Caco-2 (cell line): Measurements from ENCODE around the gene ATP8A2. TPM values are rescaled to one million over a fixed set of nuclear protein-coding genes. Genes with fewer than 3 reads are reported as not detected.

Experiments used
- BruUV-seq: library from RNA; stranded (reverse); fragments of 400-500 nt; replicated peaks from 2 replicates; lab custom pipeline; 2021; lab: Mats Ljungman, UMichigan
- CTCF ChIA-PET: fragments of 300-600 bp; sonication (Branson Sonifier 250); formaldehyde crosslinking; loops from one replicate; lab custom pipeline; 2022; ENCODE audit warnings: antibody characterized with exemption; lab: Charles Lee
- POLR2A ChIA-PET: fragments of 300-600 bp; sonication (Branson Sonifier 250); formaldehyde crosslinking; loops from one replicate; lab custom pipeline; 2022; ENCODE audit warnings: antibody characterized with exemption; lab: Charles Lee
- DNase-seq, 2 experiments: peaks; one replicate each; pipeline versions ENCODE4 v3.0.0 to v3.0.0-alpha.2; 2020 to 2022
- H3K27me3 ChIP-seq: replicated peaks from 2 replicates; pipeline ENCODE4 v1.6.0; 2011; ENCODE audit warnings: low read length; ENCODE audit not compliant: control insufficient read depth, insufficient read depth
- H3K36me3 ChIP-seq: 2 replicates; pipeline ENCODE4 v1.5.1; 2011; ENCODE audit warnings: low read length; ENCODE audit not compliant: control insufficient read depth, insufficient read depth
- H3K4me1 ChIP-seq: fragments of 250-450 bp; sonication (Bioruptor Pico); 2 replicates; pipeline ENCODE4 v1.5.1; 2020; ENCODE audit warnings: mild to moderate bottlenecking
- H3K4me3 ChIP-seq: 2 replicates; pipeline ENCODE4 v1.5.1; 2011; ENCODE audit warnings: low read depth, mild to moderate bottlenecking, control low read depth, low read length
- H3K9me3 ChIP-seq: fragments of 250-450 bp; sonication (Bioruptor Pico); 2 replicates; pipeline ENCODE4 v1.5.1; 2020; ENCODE audit warnings: mild to moderate bottlenecking, moderate library complexity
- H3K27ac Mint-ChIP-seq: one replicate; pipeline ENCODE4 v1.8.0; 2022; ENCODE audit warnings: mixed read lengths; ENCODE audit not compliant: unreplicated experiment
- H3K27me3 Mint-ChIP-seq: one replicate; pipeline ENCODE4 v1.8.0; 2022; ENCODE audit warnings: mixed read lengths; ENCODE audit not compliant: insufficient read depth, unreplicated experiment
- H3K36me3 Mint-ChIP-seq: one replicate; pipeline ENCODE4 v1.8.0; 2022; ENCODE audit warnings: mild to moderate bottlenecking, mixed read lengths; ENCODE audit not compliant: insufficient read depth, unreplicated experiment
- H3K4me1 Mint-ChIP-seq: one replicate; pipeline ENCODE4 v1.8.0; 2022; ENCODE audit warnings: low read depth, mixed read lengths; ENCODE audit not compliant: unreplicated experiment
- H3K4me3 Mint-ChIP-seq: one replicate; pipeline ENCODE4 v1.8.0; 2022; ENCODE audit warnings: mild to moderate bottlenecking, moderate library complexity, mixed read lengths; ENCODE audit not compliant: unreplicated experiment
- H3K9me3 Mint-ChIP-seq: one replicate; pipeline ENCODE4 v1.8.0; 2022; ENCODE audit warnings: mixed read lengths; ENCODE audit not compliant: unreplicated experiment
- CTCF ChIP-seq, 2 experiments: fragments of 200-600 bp in 1 of 2; IDR thresholded peaks; 1 replicate in 1 of 2; 2 replicates in 1 of 2; pipeline versions ENCODE4 v1.5.1 to v1.8.0; 2011 to 2022; ENCODE audit warnings: antibody characterized with exemption in 1 of 2, control low read depth in 1 of 2, inconsistent platforms in 1 of 2, low read depth in 1 of 2, low read length in 1 of 2, mild to moderate bottlenecking in 1 of 2, moderate library complexity in 1 of 2; ENCODE audit not compliant: insufficient read depth in 1 of 2, severe bottlenecking in 1 of 2, unreplicated experiment in 1 of 2
- intact Hi-C: fragments of 100-400 bp; cut with micrococcal nuclease; formaldehyde crosslinking; loops from one replicate; pipeline ENCODE4 v1.10.0; 2022; ENCODE audit not compliant: unreplicated experiment
- total RNA-seq: library from RNA; stranded (reverse); gene quantifications from 2 replicates; pipeline ENCODE4 v1.2.3, GENCODE V29; 2022

ATP8A2 gene
- total RNA-seq, 1 experiment from 2014 or later, result 0.05 TPM

GRCh38 chr13:25971459-25972145 is 599.8 kb downstream of the ATP8A2 start:
- Mint-ChIP-seq H3K9me3 (no peaks in the 10 kb centered on the region), H3K4me1 (peaks cover 39% of the 10 kb centered on the region), H3K27me3 (no peaks in the 10 kb centered on the region), H3K27ac (peak overlapping the region; percentile 40), H3K36me3 (peaks cover 5% of the 10 kb centered on the region), H3K4me3 (no peak overlapping the region)
- no peak overlapping the region for H3K4me3 ChIP-seq
- no peaks in the 10 kb centered on the region for H3K36me3 ChIP-seq
- H3K9me3 ChIP-seq, result no peaks in the 10 kb centered on the region
- CTCF ChIA-PET, result interaction anchor here (0.7 kb wide), 1 partner anchor 636 kb away, joined by 3 read pairs; no protein-coding TSS in a partner anchor
- H3K4me1 ChIP-seq, result peaks cover 39% of the 10 kb centered on the region
- intact Hi-C loops, result no loop called here
- no peaks in the 10 kb centered on the region for H3K27me3 ChIP-seq
- TF ChIP-seq CTCF (IDR thresholded peaks at IDR 0.05; ENCODE audit: insufficient read depth in 1 of 2, low read depth in 1 of 2, low read length in 1 of 2, severe bottlenecking in 1 of 2, unreplicated experiment in 1 of 2), result no peak
- POLR2A ChIA-PET, result no interaction called here
- no TSS peak for BruUV-seq
- peak in 1 of 2 experiments; percentile 13 for DNase-seq

GRCh38 chr13:25973085-25973484 is 601.3 kb downstream of the ATP8A2 start:
- Histone ChIP-seq H3K27me3 (no peaks in the 10 kb centered on the region), H3K36me3 (no peaks in the 10 kb centered on the region), H3K4me1 (peaks cover 37% of the 10 kb centered on the region), H3K4me3 (no peak overlapping the region), H3K9me3 (no peaks in the 10 kb centered on the region)
- intact Hi-C loops, result no loop called here
- no peak for TF ChIP-seq CTCF (IDR thresholded peaks at IDR 0.05; ENCODE audit: insufficient read depth in 1 of 2, low read depth in 1 of 2, low read length in 1 of 2, severe bottlenecking in 1 of 2, unreplicated experiment in 1 of 2)
- Mint-ChIP-seq H3K27ac (peak overlapping the region; percentile 67), H3K4me3 (no peak overlapping the region), H3K27me3 (no peaks in the 10 kb centered on the region), H3K36me3 (no peaks in the 10 kb centered on the region), H3K9me3 (no peaks in the 10 kb centered on the region), H3K4me1 (peaks cover 41% of the 10 kb centered on the region)
- DNase-seq, result no peak
- ChIA-PET POLR2A (no interaction called here), CTCF (no interaction called here)
- no TSS peak for BruUV-seq

GRCh38 chr13:25973576-25973975 is 601.8 kb downstream of the ATP8A2 start:
- no peaks in the 10 kb centered on the region for H3K27me3 Mint-ChIP-seq
- ChIA-PET CTCF (no interaction called here), POLR2A (no interaction called here)
- Histone ChIP-seq H3K27me3 (no peaks in the 10 kb centered on the region), H3K36me3 (no peaks in the 10 kb centered on the region), H3K9me3 (no peaks in the 10 kb centered on the region), H3K4me3 (no peak overlapping the region), H3K4me1 (peaks cover 39% of the 10 kb centered on the region)
- no peak for TF ChIP-seq CTCF (IDR thresholded peaks at IDR 0.05; ENCODE audit: insufficient read depth in 1 of 2, low read depth in 1 of 2, low read length in 1 of 2, severe bottlenecking in 1 of 2, unreplicated experiment in 1 of 2)
- BruUV-seq, result no TSS peak
- H3K9me3 Mint-ChIP-seq, result no peaks in the 10 kb centered on the region
- H3K36me3 Mint-ChIP-seq, result no peaks in the 10 kb centered on the region
- H3K27ac Mint-ChIP-seq, result peak overlapping the region; percentile 67
- intact Hi-C loops, result no loop called here
- peaks cover 46% of the 10 kb centered on the region for H3K4me1 Mint-ChIP-seq
- no peak overlapping the region for H3K4me3 Mint-ChIP-seq
- DNase-seq, result no peak
